DOHH2 (cell line): ENCODE data around the gene UBE2G2.

Source experiments
- EZH2phosphoT487 ChIP-seq: fragments of 200-600 bp; sonication (generic); IDR thresholded peaks from 2 replicates; pipeline ENCODE4 v1.6.1; 2017; ENCODE audit warnings: borderline replicate concordance, mild to moderate bottlenecking, antibody characterized with exemption, low read length, moderate library complexity, mixed read lengths
- TF ChIP-seq, protein P1 (sequence below): fragments of 200-600 bp; sonication (generic); IDR thresholded peaks from one replicate; pipeline ENCODE4 v1.5.1; 2014; ENCODE audit warnings: antibody characterized with exemption, mild to moderate bottlenecking, low read depth, low read length; ENCODE audit not compliant: poor library complexity, severe bottlenecking

DNA sequence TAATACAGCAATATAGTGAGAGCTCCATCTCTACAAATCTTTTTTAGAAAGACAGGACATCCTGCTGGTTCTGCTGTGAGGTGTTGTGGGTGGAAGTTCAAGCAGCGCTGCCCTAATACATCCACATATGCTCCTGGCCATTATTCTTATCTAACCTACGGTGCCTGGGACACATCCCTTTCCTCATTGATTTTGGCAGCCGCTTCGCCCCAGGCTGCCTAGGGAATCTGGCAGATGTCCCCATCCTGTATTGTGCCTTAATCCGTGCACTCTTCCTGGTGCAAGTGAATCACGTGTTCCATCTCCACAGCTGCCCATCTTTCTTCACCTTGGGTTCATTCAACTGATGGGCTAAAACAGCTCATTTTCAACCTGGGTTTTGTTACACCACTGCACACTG, 3.1 kb upstream of the UBE2G2 start:
- TF ChIP-seq, protein P1, sequence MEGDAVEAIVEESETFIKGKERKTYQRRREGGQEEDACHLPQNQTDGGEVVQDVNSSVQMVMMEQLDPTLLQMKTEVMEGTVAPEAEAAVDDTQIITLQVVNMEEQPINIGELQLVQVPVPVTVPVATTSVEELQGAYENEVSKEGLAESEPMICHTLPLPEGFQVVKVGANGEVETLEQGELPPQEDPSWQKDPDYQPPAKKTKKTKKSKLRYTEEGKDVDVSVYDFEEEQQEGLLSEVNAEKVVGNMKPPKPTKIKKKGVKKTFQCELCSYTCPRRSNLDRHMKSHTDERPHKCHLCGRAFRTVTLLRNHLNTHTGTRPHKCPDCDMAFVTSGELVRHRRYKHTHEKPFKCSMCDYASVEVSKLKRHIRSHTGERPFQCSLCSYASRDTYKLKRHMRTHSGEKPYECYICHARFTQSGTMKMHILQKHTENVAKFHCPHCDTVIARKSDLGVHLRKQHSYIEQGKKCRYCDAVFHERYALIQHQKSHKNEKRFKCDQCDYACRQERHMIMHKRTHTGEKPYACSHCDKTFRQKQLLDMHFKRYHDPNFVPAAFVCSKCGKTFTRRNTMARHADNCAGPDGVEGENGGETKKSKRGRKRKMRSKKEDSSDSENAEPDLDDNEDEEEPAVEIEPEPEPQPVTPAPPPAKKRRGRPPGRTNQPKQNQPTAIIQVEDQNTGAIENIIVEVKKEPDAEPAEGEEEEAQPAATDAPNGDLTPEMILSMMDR: no peak
- TF ChIP-seq EZH2phosphoT487: no peak
